K562 (cell line): ENCODE measurements around the gene ZSWIM6.

Source experiments
- CTBP1 ChIP-seq: fragments of 450-650 bp; IDR thresholded peaks from 2 replicates; pipeline ENCODE4 v1.6.1; 2016; ENCODE audit warnings: borderline replicate concordance
- JUN ChIP-seq, 2 experiments: sonication (generic) in 1 of 2; formaldehyde crosslinking in 1 of 2; IDR thresholded peaks; 2 replicates each; pipeline versions ENCODE4 v1.6.1 to v1.8.0; 2012 to 2022; ENCODE audit warnings: borderline replicate concordance in 2 of 2, mild to moderate bottlenecking in 2 of 2, improper control_type of control experiment in 1 of 2, low read depth in 1 of 2, low read length in 1 of 2, missing genetic modification reagents in 1 of 2
- TEAD4 ChIP-seq, 2 experiments: sonication (generic) in 1 of 2; formaldehyde crosslinking in 1 of 2; IDR thresholded peaks; 2 replicates each; pipeline versions ENCODE4 v1.6.1 to v1.8.0; 2012 to 2022; ENCODE audit warnings: borderline replicate concordance in 1 of 2, inconsistent platforms in 1 of 2, low read length in 1 of 2, mild to moderate bottlenecking in 1 of 2, missing genetic modification reagents in 1 of 2
- THAP12 ChIP-seq: fragments of 250-450 bp; sonication (Bioruptor Pico); IDR thresholded peaks from 2 replicates; pipeline ENCODE4 v1.9.0; 2021; ENCODE audit warnings: mild to moderate bottlenecking, inconsistent platforms
- USF1 ChIP-seq: sonication (generic); formaldehyde crosslinking; IDR thresholded peaks from 2 replicates; pipeline ENCODE4 v1.9.0; 2022; ENCODE audit warnings: mild to moderate bottlenecking, missing genetic modification reagents

GRCh38 chr5:61419106-61419505 lies 87.0 kb downstream of the ZSWIM6 start:
- TF ChIP-seq TEAD4 (IDR thresholded peaks at IDR 0.05; ENCODE audit: low read length) (no peak), TEAD4 (CRISPR knock-in tag; IDR thresholded peaks at IDR 0.05; ENCODE audit: borderline replicate concordance) (no peak), THAP12 (CRISPR knock-in tag) (no peak), USF1 (CRISPR knock-in tag) (no peak), CTBP1 (no peak), JUN (IDR thresholded peaks at IDR 0.05; ENCODE audit: borderline replicate concordance, low read depth, low read length) (no peak), JUN (CRISPR knock-in tag; IDR thresholded peaks at IDR 0.05; ENCODE audit: borderline replicate concordance) (no peak)
